Stimulated activated CD8-positive, alpha-beta memory T cell treated with anti-CD3 and anti-CD28 coated beads, Interleukin-7, amount 100 ng/mL, for 48 hours (primary cell): Measurements from ENCODE around the gene ESPN.

Source experiments
- DNase-seq, 2 donors: peaks; one replicate each; pipeline ENCODE4 v3.0.0-alpha.2; 2020; ENCODE audit warnings: low read depth in 1 of 2; ENCODE audit errors: extremely low read depth in 1 of 2

The ESPN gene

DNA sequence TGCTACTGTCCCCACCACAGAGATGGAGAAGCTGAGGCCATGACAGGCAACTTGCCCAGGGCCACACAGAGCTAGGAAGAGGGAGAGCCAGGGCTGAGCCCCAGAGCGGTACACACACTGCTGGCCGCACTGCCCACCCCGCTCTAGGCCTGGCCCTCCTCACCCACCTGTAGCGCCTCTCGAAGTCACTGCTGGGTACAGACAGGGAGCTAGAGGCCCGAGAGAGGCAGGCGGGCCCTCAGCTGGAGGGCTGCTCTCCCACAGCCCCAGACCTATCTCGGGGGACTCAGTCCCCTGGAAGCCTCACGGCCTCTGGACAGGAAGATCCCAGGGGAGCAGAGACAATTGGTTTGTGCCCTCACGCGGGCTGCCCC lies 84.2 kb downstream of the ESPN start:
- no peak for DNase-seq

DNA sequence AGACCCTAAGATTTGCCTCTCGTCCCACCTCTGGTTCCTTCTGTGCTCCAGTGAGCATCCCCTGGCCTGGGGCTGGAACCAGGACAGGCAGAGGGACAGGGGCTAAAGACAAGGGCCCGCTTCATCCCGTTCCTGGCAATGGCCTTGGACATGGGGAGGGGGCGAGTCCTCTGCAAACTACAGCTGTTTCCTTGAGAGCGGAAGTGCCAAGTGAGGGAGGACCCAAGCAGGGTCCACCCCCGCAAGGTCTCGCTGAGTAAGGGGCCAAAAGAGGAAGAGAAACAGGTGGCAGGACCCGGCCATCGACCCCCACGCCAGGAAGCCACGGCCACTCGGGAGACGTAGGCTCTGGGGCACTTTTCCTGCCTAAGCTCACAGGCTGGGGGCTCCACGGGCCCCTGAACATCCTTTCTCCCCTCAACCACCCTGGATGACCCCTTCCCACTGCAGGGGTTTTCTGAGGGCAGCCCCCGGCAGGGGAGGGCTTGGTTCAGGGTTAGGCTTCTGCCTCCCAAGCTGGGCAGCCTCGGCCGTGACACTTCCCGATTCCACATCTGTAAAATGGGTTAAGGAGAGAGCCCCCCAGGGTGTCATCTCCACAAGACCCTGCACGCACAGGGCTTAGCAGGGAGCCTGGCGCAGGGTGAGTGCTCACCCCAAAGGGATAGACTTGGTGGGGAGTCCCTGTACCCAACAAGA lies 84.8 kb downstream of the ESPN start:
- no peak for DNase-seq

DNA sequence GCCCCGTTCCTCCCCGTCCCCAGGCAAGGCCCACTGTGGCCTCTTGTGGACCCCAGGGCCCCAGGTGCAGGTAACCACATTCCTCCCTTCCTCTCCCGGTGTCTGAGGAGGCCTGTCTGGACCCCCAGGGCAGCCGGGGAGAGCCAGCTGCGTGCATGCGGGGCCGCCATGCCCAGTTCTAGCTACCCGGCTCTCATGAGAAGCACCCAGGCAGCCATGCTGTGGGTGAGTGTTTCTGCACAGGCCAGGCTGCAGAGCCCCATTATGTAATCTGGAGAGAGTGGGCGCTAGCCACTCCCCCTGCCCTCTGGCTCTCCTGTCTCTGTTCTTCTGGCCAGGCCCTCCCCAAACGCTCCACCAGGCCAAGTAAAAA lies 85.3 kb downstream of the ESPN start:
- DNase-seq: no peak

DNA sequence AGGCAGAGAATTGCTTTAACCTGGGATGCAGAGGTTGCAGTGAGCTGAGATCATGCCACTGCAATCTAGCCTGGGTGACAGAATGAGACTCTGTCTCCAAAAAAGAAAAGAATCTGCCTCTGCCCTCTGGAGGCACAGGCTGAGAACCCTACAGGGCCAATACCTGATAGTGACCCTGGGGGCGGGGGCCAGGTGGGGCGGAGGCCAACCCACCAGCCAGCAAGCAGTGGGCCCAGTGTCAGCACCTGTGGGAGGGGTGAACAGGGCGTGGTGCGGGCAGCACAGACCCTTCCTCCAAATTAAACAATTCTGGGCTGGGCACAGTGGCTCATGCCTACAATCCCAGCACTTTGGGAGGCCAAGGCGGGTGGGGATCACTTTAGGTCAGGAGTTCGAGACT lies 85.9 kb downstream of the ESPN start:
- DNase-seq: no peak
